ENCODE results near the gene PDE4B. TPM values are rescaled to one million over a fixed set of nuclear protein-coding genes. Genes with fewer than 3 reads are reported as not detected.
A peak's percentile ranks its signal among the peaks of the same experiment; 100 is the strongest.

Gene PDE4B
- total RNA-seq, 2 donors from 2014 or later: 23.6 to 53.9 TPM

GRCh38 chr1:66288048-66288447, 495.4 kb downstream of the PDE4B start:
- peaks cover 63% of the 10 kb centered on the region for H3K4me1 Mint-ChIP-seq (ENCODE audit: low read depth)
- DNase-seq (peak; percentile 47 to 48), ATAC-seq (replicated peaks in 1 of 2) (peak; percentile 44 to 65)
- peak overlapping the region; percentile 52 for H3K27ac Mint-ChIP-seq
- H3K27me3 Mint-ChIP-seq (ENCODE audit: low read depth): no peaks in the 10 kb centered on the region
- peaks cover 2 to 3% of the 10 kb centered on the region in 2 donors for H3K9me3 Mint-ChIP-seq
- no peak overlapping the region for H3K4me3 Mint-ChIP-seq
- H3K36me3 Mint-ChIP-seq (ENCODE audit: insufficient read depth in 2 of 2): peaks cover 2 to 3% of the 10 kb centered on the region in 2 donors

- H3K4me3 Mint-ChIP-seq: no peak overlapping the region
- H3K27me3 Mint-ChIP-seq (ENCODE audit: low read depth): no peaks in the 10 kb centered on the region
Observed at GRCh38 chr1:66290761-66291530, 498.3 kb downstream of the PDE4B start.

GRCh38 chr1:66291531-66291864, 498.8 kb downstream of the PDE4B start:
- no peaks in the 10 kb centered on the region for H3K9me3 Mint-ChIP-seq
- peaks cover 54% of the 10 kb centered on the region for H3K4me1 Mint-ChIP-seq (ENCODE audit: low read depth)
- DNase-seq (no peak), ATAC-seq (replicated peaks in 1 of 2) (no peak)
- no peaks in the 10 kb centered on the region for H3K27me3 Mint-ChIP-seq (ENCODE audit: low read depth)
- H3K36me3 Mint-ChIP-seq (ENCODE audit: insufficient read depth in 2 of 2): peaks cover 0 to 2% of the 10 kb centered on the region in 2 donors
- H3K4me3 Mint-ChIP-seq: no peak overlapping the region
- H3K27ac Mint-ChIP-seq: no peak overlapping the region

More at GRCh38 chr1:66290761-66291530, 498.3 kb downstream of the PDE4B start:
- no peak for DNase-seq
- H3K4me1 Mint-ChIP-seq (ENCODE audit: low read depth): peaks cover 52% of the 10 kb centered on the region
- H3K36me3 Mint-ChIP-seq (ENCODE audit: insufficient read depth in 2 of 2): peaks cover 0 to 2% of the 10 kb centered on the region in 2 donors
- no peak for ATAC-seq (replicated peaks in 1 of 2)
- H3K27ac Mint-ChIP-seq: peak overlapping the region; percentile 22
- H3K9me3 Mint-ChIP-seq: no peaks in the 10 kb centered on the region

GRCh38 chr1:66292305-66292704, 499.6 kb downstream of the PDE4B start:
- no peak overlapping the region for H3K4me3 Mint-ChIP-seq
- ATAC-seq (replicated peaks in 1 of 2) (no peak), DNase-seq (no peak)
- no peaks in the 10 kb centered on the region for H3K27me3 Mint-ChIP-seq (ENCODE audit: low read depth)
- H3K9me3 Mint-ChIP-seq: no peaks in the 10 kb centered on the region
- peaks cover 0 to 2% of the 10 kb centered on the region in 2 donors for H3K36me3 Mint-ChIP-seq (ENCODE audit: insufficient read depth in 2 of 2)
- peaks cover 57% of the 10 kb centered on the region for H3K4me1 Mint-ChIP-seq (ENCODE audit: low read depth)
- no peak overlapping the region for H3K27ac Mint-ChIP-seq

GRCh38 chr1:66292944-66293343, 500.2 kb downstream of the PDE4B start:
- Mint-ChIP-seq H3K4me1 (ENCODE audit: low read depth) (peaks cover 54% of the 10 kb centered on the region), H3K4me3 (no peak overlapping the region), H3K9me3 (no peaks in the 10 kb centered on the region), H3K27me3 (ENCODE audit: low read depth) (no peaks in the 10 kb centered on the region), H3K27ac (no peak overlapping the region), H3K36me3 (ENCODE audit: insufficient read depth in 2 of 2) (peaks cover 0 to 2% of the 10 kb centered on the region in 2 donors)
- DNase-seq (no peak), ATAC-seq (replicated peaks in 1 of 2) (no peak)

- ATAC-seq (replicated peaks in 1 of 2) (peak; percentile 92 to 93), DNase-seq (peak in 1 of 2 donors; percentile 18)
- Mint-ChIP-seq H3K4me3 (peak overlapping the region in 1 of 2 donors; percentile 67), H3K9me3 (no peaks in the 10 kb centered on the region), H3K27ac (peak overlapping the region; percentile 72), H3K27me3 (ENCODE audit: low read depth) (no peaks in the 10 kb centered on the region), H3K4me1 (ENCODE audit: low read depth) (peaks cover 41% of the 10 kb centered on the region), H3K36me3 (ENCODE audit: insufficient read depth in 2 of 2) (no peaks in the 10 kb centered on the region)
Observed at GRCh38 chr1:66294707-66295370, 502.1 kb downstream of the PDE4B start.

- no peak overlapping the region for H3K27ac Mint-ChIP-seq
- DNase-seq: no peak
Observed at GRCh38 chr1:66295803-66296202, 503.1 kb downstream of the PDE4B start.

GRCh38 chr1:66296370-66296769, 503.7 kb downstream of the PDE4B start:
- H3K4me3 Mint-ChIP-seq: peak overlapping the region in 1 of 2 donors; percentile 7

More at GRCh38 chr1:66295803-66296202, 503.1 kb downstream of the PDE4B start:
- Mint-ChIP-seq H3K36me3 (ENCODE audit: insufficient read depth in 2 of 2) (no peaks in the 10 kb centered on the region), H3K27me3 (ENCODE audit: low read depth) (no peaks in the 10 kb centered on the region), H3K4me1 (ENCODE audit: low read depth) (peaks cover 40% of the 10 kb centered on the region), H3K4me3 (no peak overlapping the region), H3K9me3 (no peaks in the 10 kb centered on the region)
- no peak for ATAC-seq (replicated peaks in 1 of 2)

GRCh38 chr1:66296951-66297350, 504.3 kb downstream of the PDE4B start:
- Mint-ChIP-seq H3K4me1 (ENCODE audit: low read depth) (peaks cover 49% of the 10 kb centered on the region), H3K4me3 (peak overlapping the region in 1 of 2 donors; percentile 53), H3K36me3 (ENCODE audit: insufficient read depth in 2 of 2) (no peaks in the 10 kb centered on the region), H3K27ac (peak overlapping the region; percentile 24), H3K27me3 (ENCODE audit: low read depth) (no peaks in the 10 kb centered on the region), H3K9me3 (no peaks in the 10 kb centered on the region)
- ATAC-seq (replicated peaks in 1 of 2) (no peak), DNase-seq (no peak)

More at GRCh38 chr1:66296370-66296769, 503.7 kb downstream of the PDE4B start:
- Mint-ChIP-seq H3K9me3 (no peaks in the 10 kb centered on the region), H3K4me1 (ENCODE audit: low read depth) (peaks cover 43% of the 10 kb centered on the region), H3K27me3 (ENCODE audit: low read depth) (no peaks in the 10 kb centered on the region), H3K27ac (no peak overlapping the region), H3K36me3 (ENCODE audit: insufficient read depth in 2 of 2) (no peaks in the 10 kb centered on the region)
- ATAC-seq (replicated peaks in 1 of 2): no peak
- DNase-seq: no peak

- no peak for ATAC-seq (replicated peaks in 1 of 2)
- Mint-ChIP-seq H3K9me3 (no peaks in the 10 kb centered on the region), H3K27me3 (ENCODE audit: low read depth) (no peaks in the 10 kb centered on the region), H3K4me1 (ENCODE audit: low read depth) (peaks cover 60% of the 10 kb centered on the region), H3K27ac (no peak overlapping the region), H3K4me3 (no peak overlapping the region), H3K36me3 (ENCODE audit: insufficient read depth in 2 of 2) (no peaks in the 10 kb centered on the region)
- DNase-seq: no peak
Observed at GRCh38 chr1:66298464-66298863, 505.8 kb downstream of the PDE4B start.

GRCh38 chr1:66300280-66300971, 507.7 kb downstream of the PDE4B start:
- Mint-ChIP-seq H3K9me3 (no peaks in the 10 kb centered on the region), H3K36me3 (ENCODE audit: insufficient read depth in 2 of 2) (no peaks in the 10 kb centered on the region), H3K27ac (peak overlapping the region; percentile 97), H3K27me3 (ENCODE audit: low read depth) (no peaks in the 10 kb centered on the region), H3K4me3 (peak overlapping the region; percentile 74 to 83), H3K4me1 (ENCODE audit: low read depth) (peaks cover 48% of the 10 kb centered on the region)
- ATAC-seq (replicated peaks in 1 of 2) (no peak), DNase-seq (no peak)

- Mint-ChIP-seq H3K4me3 (peak overlapping the region; percentile 74 to 83), H3K4me1 (ENCODE audit: low read depth) (peaks cover 42% of the 10 kb centered on the region), H3K36me3 (ENCODE audit: insufficient read depth in 2 of 2) (no peaks in the 10 kb centered on the region), H3K27me3 (ENCODE audit: low read depth) (no peaks in the 10 kb centered on the region), H3K9me3 (no peaks in the 10 kb centered on the region), H3K27ac (peak overlapping the region; percentile 97)
- ATAC-seq (replicated peaks in 1 of 2) (peak; percentile 93 to 95), DNase-seq (peak; percentile 44 to 53)
Observed at GRCh38 chr1:66300972-66301451, 508.3 kb downstream of the PDE4B start.

All from activated T-cell treated with anti-CD3 and anti-CD28 coated beads, Interleukin-2, amount 50 U/mL, for 72 hours (primary cell).